Ascending aorta (tissue), 2 donors: ENCODE results near the gene NPTXR. TPM values are rescaled to one million over a fixed set of nuclear protein-coding genes. Genes with fewer than 3 reads are reported as not detected.

Source experiments
- DNase-seq, 2 donors: peaks; one replicate each; pipeline ENCODE4 v3.0.0-alpha.2; 2019; ENCODE audit warnings: low spot score in 2 of 2
- H3K27ac ChIP-seq, 2 donors: fragments of 200-600 bp; sonication (generic); one replicate each; pipeline ENCODE4 v1.5.1; 2016 to 2017; ENCODE audit warnings: mild to moderate bottlenecking in 1 of 2
- H3K27me3 ChIP-seq: fragments of 200-600 bp; sonication (generic); one replicate; pipeline ENCODE4 v1.5.1; 2017
- H3K36me3 ChIP-seq, 2 donors: fragments of 200-600 bp; sonication (generic); one replicate each; pipeline ENCODE4 v1.5.1; 2016
- H3K4me1 ChIP-seq, 2 donors: fragments of 200-600 bp; sonication (generic); one replicate each; pipeline ENCODE4 v1.5.1; 2016 to 2017; ENCODE audit warnings: mild to moderate bottlenecking in 1 of 2
- H3K4me3 ChIP-seq, 2 donors: fragments of 200-600 bp; sonication (generic); one replicate each; pipeline ENCODE4 v1.5.1; 2016 to 2017; ENCODE audit warnings: mild to moderate bottlenecking in 1 of 2
- H3K9me3 ChIP-seq, 2 donors: fragments of 200-600 bp; sonication (generic); one replicate each; pipeline ENCODE4 v1.5.1; 2016
- CTCF ChIP-seq, 3 experiments: fragments of 200-600 bp in 2 of 3; fragments of 450-650 bp in 1 of 3; sonication (generic) in 2 of 3; IDR thresholded peaks; one replicate each; pipeline ENCODE4 v1.5.1; 2016 to 2019; ENCODE audit warnings: antibody characterized with exemption in 3 of 3, mild to moderate bottlenecking in 1 of 3, moderate library complexity in 1 of 3
- intact Hi-C: fragments of 100-400 bp; cut with DNase I; formaldehyde crosslinking; loops from one replicate; pipeline ENCODE4 v1.15.1; 2023
- total RNA-seq: library from RNA; depleted of rRNA; stranded (reverse); fragments of >200 nt; gene quantifications from one replicate; pipeline ENCODE4 v1.1.0, GENCODE V29; 2016

Gene NPTXR
- total RNA-seq, 1 donor from 2014 or later = 46.3 TPM

GRCh38 chr22:38871360-38872171 is 27.7 kb upstream of the NPTXR start:
- no peak for TF ChIP-seq CTCF (IDR thresholded peaks at IDR 0.05)
- Histone ChIP-seq H3K4me1 (peaks cover 8 to 35% of the 10 kb centered on the region in 2 donors), H3K27ac (peak overlapping the region; percentile 84), H3K27me3 (no peaks in the 10 kb centered on the region), H3K9me3 (no peaks in the 10 kb centered on the region), H3K36me3 (peaks cover 9 to 20% of the 10 kb centered on the region in 2 donors), H3K4me3 (peak overlapping the region; percentile 69 to 70)
- peak in 1 of 2 donors; percentile 65 for DNase-seq
- intact Hi-C loops = loop anchor here (1.0 to 10.0 kb wide), 5 partner anchors 10 to 446 kb away; partner anchors contain the start of genes APOBEC3B, CBX7 and RPL3

- Histone ChIP-seq H3K4me1 (peaks cover 8 to 41% of the 10 kb centered on the region in 2 donors), H3K27ac (peak overlapping the region; percentile 84), H3K9me3 (no peaks in the 10 kb centered on the region), H3K36me3 (peaks cover 16 to 27% of the 10 kb centered on the region in 2 donors), H3K4me3 (peak overlapping the region; percentile 69 to 70), H3K27me3 (no peaks in the 10 kb centered on the region)
- intact Hi-C loops = loop anchor here (1.0 to 10.0 kb wide), 5 partner anchors 56 to 446 kb away; partner anchors contain the start of genes APOBEC3B and RPL3
- TF ChIP-seq CTCF (IDR thresholded peaks at IDR 0.05) = no peak
- peak in 1 of 2 donors; percentile 53 for DNase-seq
These were observed 27.0 kb upstream of the NPTXR start for GRCh38 chr22:38870791-38871359.

DNA sequence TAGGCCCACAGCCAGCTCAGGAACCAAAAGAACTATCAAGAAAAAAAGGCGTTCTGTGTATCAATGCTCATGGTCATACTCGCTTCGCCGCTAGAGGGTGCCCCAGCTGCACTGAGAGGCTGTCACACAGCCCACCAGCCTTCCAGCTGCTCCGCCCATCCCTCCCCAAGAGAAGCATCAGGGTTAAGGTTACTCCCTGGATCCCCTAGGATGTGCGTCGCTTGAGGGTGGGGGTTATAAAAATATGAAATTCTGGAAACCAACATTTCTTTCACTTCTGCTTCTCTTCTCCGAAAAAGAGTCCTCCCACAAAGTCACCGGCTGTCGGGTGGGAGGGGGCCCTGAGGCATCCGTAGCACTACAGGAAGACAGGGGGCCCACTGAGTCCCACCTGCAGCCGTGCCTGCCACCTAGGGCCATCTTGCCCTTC is 26.5 kb upstream of the NPTXR start:
- Histone ChIP-seq H3K4me3 (peak overlapping the region; percentile 69 to 70), H3K4me1 (peaks cover 8 to 46% of the 10 kb centered on the region in 2 donors), H3K9me3 (no peaks in the 10 kb centered on the region), H3K27ac (peak overlapping the region; percentile 84), H3K27me3 (no peaks in the 10 kb centered on the region), H3K36me3 (peaks cover 21 to 32% of the 10 kb centered on the region in 2 donors)
- DNase-seq = peak; percentile 66 to 95
- intact Hi-C loops = loop anchor here (1.0 to 10.0 kb wide), 5 partner anchors 57 to 447 kb away; partner anchors contain the start of genes APOBEC3B and RPL3
- peak; percentile 84 to 95 (median 91) for TF ChIP-seq CTCF (IDR thresholded peaks at IDR 0.05)

DNA sequence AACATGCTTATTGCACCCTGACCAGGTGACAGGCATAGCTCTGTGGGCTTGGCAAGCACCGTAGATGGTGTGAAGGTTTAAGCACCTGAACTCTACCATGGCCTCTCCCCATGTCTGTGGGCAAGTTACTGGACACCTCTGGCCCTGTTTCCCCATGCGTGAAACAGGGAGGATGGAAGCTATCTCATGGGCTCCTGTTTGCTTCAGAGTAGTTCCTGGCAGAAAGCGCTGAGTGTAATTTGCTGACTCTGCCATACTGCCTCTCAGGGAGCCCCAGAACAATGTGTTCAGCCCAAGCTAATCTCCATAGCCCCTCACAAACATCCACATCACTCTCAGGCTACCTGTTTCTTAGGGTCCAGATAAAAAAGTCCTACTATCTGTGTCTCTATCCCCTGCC is 25.8 kb upstream of the NPTXR start:
- Histone ChIP-seq H3K36me3 (peaks cover 21 to 38% of the 10 kb centered on the region in 2 donors), H3K4me3 (no peak overlapping the region), H3K9me3 (no peaks in the 10 kb centered on the region), H3K27ac (no peak overlapping the region), H3K27me3 (no peaks in the 10 kb centered on the region), H3K4me1 (peaks cover 13 to 53% of the 10 kb centered on the region in 2 donors)
- TF ChIP-seq CTCF (IDR thresholded peaks at IDR 0.05) = no peak
- intact Hi-C loops = loop anchor here (1.0 to 10.0 kb wide), 5 partner anchors 58 to 448 kb away; partner anchors contain the start of genes APOBEC3B and RPL3
- DNase-seq = peak in 1 of 2 donors; percentile 58

GRCh38 chr22:38868886-38869381 is 25.1 kb upstream of the NPTXR start:
- Histone ChIP-seq H3K4me3 (no peak overlapping the region), H3K36me3 (peaks cover 21 to 38% of the 10 kb centered on the region in 2 donors), H3K9me3 (no peaks in the 10 kb centered on the region), H3K27me3 (no peaks in the 10 kb centered on the region), H3K27ac (no peak overlapping the region), H3K4me1 (peaks cover 18 to 60% of the 10 kb centered on the region in 2 donors)
- peak in 1 of 2 donors; percentile 87 for DNase-seq
- intact Hi-C loops = no loop called here
- TF ChIP-seq CTCF (IDR thresholded peaks at IDR 0.05) = peak; percentile 77 to 89 (median 87)
